Head of caudate nucleus (tissue), 42 donors: ENCODE results near the gene SFRP2.

ENCODE experiments used
- DNase-seq, 42 donors: peaks; one replicate each; pipeline versions ENCODE4 v3.0.0 to v3.0.0-alpha.2; 2020 to 2021; ENCODE audit warnings: mixed read lengths in 7 of 42
- intact Hi-C: fragments of 100-400 bp; cut with DNase I; formaldehyde crosslinking; loops from one replicate; pipeline ENCODE4 v1.15.0; 2022

The SFRP2 gene, protein sequence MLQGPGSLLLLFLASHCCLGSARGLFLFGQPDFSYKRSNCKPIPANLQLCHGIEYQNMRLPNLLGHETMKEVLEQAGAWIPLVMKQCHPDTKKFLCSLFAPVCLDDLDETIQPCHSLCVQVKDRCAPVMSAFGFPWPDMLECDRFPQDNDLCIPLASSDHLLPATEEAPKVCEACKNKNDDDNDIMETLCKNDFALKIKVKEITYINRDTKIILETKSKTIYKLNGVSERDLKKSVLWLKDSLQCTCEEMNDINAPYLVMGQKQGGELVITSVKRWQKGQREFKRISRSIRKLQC

GRCh38 chr4:153788413-153789276 lies at the start of gene SFRP2:
TSS of gene SFRP2 (minus strand) at chr4:153789083. CDS start at chr4:153788835, 248 bp downstream.
- intact Hi-C loops = no loop called here
- peak in 11 of 42 donors; percentile 9 to 39 (median 16) for DNase-seq

GRCh38 chr4:153838564-153838963 lies 49.7 kb upstream of the SFRP2 start:
- no peak for DNase-seq

DNA sequence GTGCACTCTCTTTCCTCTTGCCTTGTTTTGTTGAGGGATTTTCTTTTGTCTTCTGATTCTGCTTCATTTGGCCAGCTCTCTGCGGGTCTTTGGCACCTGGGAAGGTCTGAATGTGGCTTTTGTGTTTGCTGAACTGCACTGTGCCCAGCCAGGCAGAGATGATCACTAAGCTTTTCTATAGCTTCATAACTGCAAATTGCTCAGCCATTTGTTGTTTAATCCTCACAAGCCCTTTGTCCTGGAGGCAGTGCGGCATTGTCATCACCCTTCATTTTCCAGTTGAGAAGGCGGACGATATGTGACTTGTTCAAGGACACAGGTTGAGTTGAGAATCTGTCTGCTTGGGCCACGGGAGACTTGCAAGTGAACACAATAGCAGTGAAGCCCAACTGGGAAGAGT lies 46.0 kb upstream of the SFRP2 start:
- intact Hi-C loops = no loop called here
- DNase-seq = no peak

More at GRCh38 chr4:153838564-153838963, 49.7 kb upstream of the SFRP2 start:
- intact Hi-C loops = no loop called here

- DNase-seq = no peak
- intact Hi-C loops = no loop called here
These were observed 43.9 kb upstream of the SFRP2 start for GRCh38 chr4:153832720-153833287.

DNA sequence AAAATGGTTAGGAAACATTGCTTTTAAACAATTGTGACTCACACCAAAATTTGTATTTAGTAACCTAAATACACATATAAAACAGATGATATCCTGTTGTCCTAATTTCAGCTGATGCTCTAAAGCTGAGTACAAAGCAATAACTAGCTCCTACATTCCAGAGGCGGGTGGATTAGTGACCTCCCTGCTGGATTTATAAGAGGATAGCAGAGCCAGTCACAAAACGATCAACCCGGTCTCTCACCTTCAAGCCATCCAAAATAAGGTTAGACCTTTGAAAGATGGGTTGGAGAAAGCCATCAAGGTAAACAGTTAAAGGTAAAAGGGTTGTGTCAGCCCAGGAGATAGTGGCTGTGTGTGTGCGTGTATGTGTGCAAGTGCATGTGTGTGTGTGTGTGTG lies 43.2 kb upstream of the SFRP2 start:
- intact Hi-C loops = no loop called here
- no peak for DNase-seq

DNA sequence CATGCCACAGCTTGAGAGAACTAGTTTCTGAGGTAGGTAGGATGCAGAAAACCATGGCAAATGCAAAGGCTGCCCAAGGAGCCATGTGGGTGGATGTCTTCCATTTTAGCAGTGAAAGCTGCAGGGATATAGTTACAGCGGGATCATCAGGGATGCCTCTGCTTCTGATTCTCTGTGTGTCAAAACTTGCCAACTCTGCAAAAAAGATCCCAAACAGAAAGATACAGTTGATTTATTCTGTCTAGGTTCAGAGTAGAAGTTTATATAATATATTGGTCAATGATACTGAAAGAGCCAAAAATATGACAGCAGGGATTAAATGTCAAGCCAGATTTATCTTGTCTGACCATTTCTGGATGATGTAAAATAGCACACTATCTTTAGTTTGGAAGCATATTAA lies 42.4 kb upstream of the SFRP2 start:
- DNase-seq = no peak
- intact Hi-C loops = no loop called here

GRCh38 chr4:153825691-153826090 lies 36.8 kb upstream of the SFRP2 start:
- no peak for DNase-seq
- intact Hi-C loops = no loop called here

DNA sequence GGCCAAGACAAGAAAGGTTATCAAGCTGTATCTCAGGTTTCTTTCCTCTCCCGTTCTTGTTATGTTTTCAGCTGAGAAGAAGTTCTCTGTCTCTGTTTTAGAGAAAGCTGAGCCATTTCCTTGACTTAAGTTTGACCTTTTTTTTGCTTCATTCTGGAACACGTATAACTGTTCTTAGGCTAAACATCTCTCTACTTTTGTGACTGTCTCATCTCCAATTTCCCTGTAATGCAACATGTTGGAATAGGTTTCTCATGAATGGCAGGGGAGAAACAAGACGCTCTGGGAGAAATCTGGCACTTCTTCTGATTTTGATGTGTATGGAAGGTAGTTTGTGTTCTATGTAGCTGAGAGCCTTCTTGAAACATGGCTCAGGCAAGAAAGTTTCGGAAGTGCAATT lies 36.2 kb upstream of the SFRP2 start:
- no peak for DNase-seq
- intact Hi-C loops = no loop called here

GRCh38 chr4:153824501-153824900 lies 35.6 kb upstream of the SFRP2 start:
- intact Hi-C loops = no loop called here
- no peak for DNase-seq

DNA sequence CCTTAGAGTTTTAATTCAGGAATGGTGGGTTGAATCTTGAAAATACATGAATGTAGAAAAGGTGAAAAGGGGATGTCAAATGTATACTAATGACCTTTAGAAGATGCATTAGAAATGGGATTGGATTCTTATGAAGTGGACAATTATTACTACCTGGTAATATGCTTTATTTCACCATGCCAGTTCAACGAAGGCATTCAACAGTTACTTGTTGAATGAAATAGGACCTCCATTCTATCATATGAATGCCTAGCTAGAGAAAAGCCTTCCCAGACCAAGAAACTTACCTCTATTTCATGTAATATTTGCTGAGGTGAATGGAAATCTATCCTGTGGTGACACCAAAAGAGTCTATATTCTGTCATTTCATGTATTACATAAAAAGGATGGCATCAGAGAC lies 34.6 kb upstream of the SFRP2 start:
- intact Hi-C loops = no loop called here
- DNase-seq = no peak

DNA sequence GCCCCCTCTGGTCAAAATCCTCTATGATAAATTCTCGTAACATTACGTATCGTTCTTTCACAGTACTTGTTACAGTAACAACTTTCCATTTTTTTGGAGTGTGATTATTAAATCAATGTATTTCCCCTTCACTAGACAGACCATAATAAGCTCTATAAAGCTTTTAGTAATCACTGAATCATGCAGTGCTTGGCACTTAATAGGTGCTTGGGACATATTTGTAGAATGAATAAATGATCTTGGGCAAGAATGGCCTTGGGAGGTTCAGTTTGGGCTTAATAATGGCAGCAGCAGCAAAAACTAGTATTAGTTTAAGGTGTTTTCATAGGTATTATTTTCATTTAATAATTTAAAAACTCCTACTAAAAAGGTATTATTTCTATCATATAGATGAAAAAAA lies 33.4 kb upstream of the SFRP2 start:
- no peak for DNase-seq
- intact Hi-C loops = no loop called here

- intact Hi-C loops = no loop called here
- no peak for DNase-seq
These were observed 28.6 kb upstream of the SFRP2 start for GRCh38 chr4:153817466-153817865.

GRCh38 chr4:153816542-153816941 lies 27.7 kb upstream of the SFRP2 start:
- no peak for DNase-seq
- intact Hi-C loops = no loop called here

- no peak for DNase-seq
- intact Hi-C loops = no loop called here
These were observed 25.9 kb upstream of the SFRP2 start for GRCh38 chr4:153814789-153815188.

- no peak for DNase-seq
- intact Hi-C loops = no loop called here
These were observed 21.3 kb upstream of the SFRP2 start for GRCh38 chr4:153809916-153810810.

DNA sequence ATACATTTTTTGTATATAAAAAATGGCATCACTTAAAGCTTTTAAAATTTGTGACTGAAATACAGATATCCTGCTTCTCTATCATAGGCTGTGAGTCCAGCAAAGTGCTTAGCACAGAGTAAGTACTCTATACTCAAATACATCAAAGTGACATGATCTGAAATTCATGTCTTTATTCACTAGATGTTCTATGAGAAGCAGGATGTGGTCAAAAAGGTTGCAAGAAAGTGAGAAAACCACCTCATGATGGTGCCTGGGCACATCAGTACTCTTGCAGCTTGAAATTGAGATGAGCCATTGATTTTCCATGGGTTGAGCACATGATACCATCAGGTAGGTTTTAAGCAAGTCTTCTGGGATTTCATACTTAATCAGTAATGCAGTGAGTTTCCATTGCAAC lies 20.4 kb upstream of the SFRP2 start:
- intact Hi-C loops = no loop called here
- no peak for DNase-seq

GRCh38 chr4:153808175-153808574 lies 19.3 kb upstream of the SFRP2 start:
- no peak for DNase-seq
- intact Hi-C loops = no loop called here

DNA sequence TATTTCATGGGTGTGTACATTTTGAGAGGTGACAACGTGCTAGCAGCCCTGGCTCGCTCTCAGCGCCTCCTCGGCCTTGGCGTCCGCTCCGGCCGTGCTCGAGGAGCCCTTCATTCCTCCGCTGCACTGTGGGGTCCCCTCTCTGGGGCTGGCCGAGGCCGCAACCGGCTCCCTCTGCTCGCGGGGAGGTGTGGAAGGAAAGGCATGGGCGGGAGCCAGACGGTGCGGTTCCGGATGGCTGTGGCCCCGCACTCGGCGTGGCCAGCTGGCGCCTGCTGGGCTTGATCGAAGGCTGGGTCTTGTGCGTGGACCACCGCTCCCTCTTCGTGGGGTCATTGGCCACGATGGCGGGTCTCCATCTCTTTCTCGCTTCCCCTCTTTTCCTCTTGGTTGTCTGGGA lies 17.2 kb upstream of the SFRP2 start:
- intact Hi-C loops = no loop called here
- no peak for DNase-seq

DNA sequence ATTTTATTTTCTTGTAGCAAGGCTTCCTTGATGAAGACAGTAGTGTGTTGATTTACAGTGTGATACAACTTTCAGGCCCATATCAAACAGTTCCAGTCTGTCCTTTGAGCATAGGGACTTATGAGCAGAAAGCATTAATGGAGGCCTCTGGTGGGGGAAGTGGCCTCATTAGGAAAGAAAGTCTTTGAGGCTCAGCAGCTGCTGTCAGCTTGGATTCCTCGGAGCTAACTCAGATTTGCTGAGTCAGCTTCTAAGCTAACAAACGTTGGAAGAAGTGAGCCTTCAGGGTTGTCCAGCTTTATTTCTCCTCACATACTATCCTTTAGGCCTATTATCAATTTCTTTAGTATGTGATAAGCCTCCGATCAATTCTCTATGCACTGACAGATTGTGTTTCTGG lies 15.8 kb upstream of the SFRP2 start:
- intact Hi-C loops = no loop called here
- DNase-seq = no peak
